Activated CD8-positive, alpha-beta T cell treated with anti-CD3 and anti-CD28 coated beads for 36 hours (primary cell): Measurements from ENCODE around the gene IFI30. TPM values are rescaled to one million over a fixed set of nuclear protein-coding genes. Genes with fewer than 3 reads are reported as not detected.
"Not testable (repeated sequence)": the region's sequence is repeated elsewhere in the genome, so short reads cannot be mapped to it uniquely, and the experiment has no call there.

Experiments
- ATAC-seq: fragments of 200-7000 bp; cut with Tn5 transposase; one replicate; pipeline ENCODE4 v1.10.0; 2021; ENCODE audit warnings: mild to moderate bottlenecking, moderate library complexity
- CTCF ChIA-PET: fragments of 350-600 bp; sonication (Branson Sonifier 250); formaldehyde crosslinking; loops from one replicate; lab custom pipeline; 2021; ENCODE audit warnings: antibody characterized with exemption; lab: Charles Lee
- POLR2A ChIA-PET: fragments of 350-600 bp; sonication (Branson Sonifier 250); formaldehyde crosslinking; loops from one replicate; lab custom pipeline; 2021; ENCODE audit warnings: antibody characterized with exemption; lab: Charles Lee
- DNase-seq: peaks from one replicate; pipeline ENCODE4 v3.0.0-alpha.2; 2020
- H3K27ac Mint-ChIP-seq: one replicate; pipeline ENCODE4 v1.8.0; 2021; ENCODE audit warnings: mild to moderate bottlenecking, mixed read lengths
- H3K27me3 Mint-ChIP-seq: one replicate; pipeline ENCODE4 v1.8.0; 2021; ENCODE audit warnings: mixed read lengths
- H3K36me3 Mint-ChIP-seq: one replicate; pipeline ENCODE4 v1.8.0; 2021; ENCODE audit warnings: low read depth, mixed read lengths
- H3K4me1 Mint-ChIP-seq: one replicate; pipeline ENCODE4 v1.8.0; 2021; ENCODE audit warnings: low read depth, mixed read lengths
- H3K4me3 Mint-ChIP-seq: one replicate; pipeline ENCODE4 v1.8.0; 2021; ENCODE audit warnings: mild to moderate bottlenecking, moderate library complexity, mixed read lengths
- H3K9me3 Mint-ChIP-seq: one replicate; pipeline ENCODE4 v1.8.0; 2021; ENCODE audit warnings: mixed read lengths
- intact Hi-C: fragments of 100-400 bp; cut with micrococcal nuclease; formaldehyde crosslinking; loops from one replicate; pipeline ENCODE4 v1.10.0; 2022
- total RNA-seq, 2 experiments: library from RNA; stranded (reverse); gene quantifications; one replicate each; pipeline ENCODE4 v1.2.3, GENCODE V29; 2021
- TF ChIP-seq, protein P1 (sequence below): fragments of 200-600 bp; IDR thresholded peaks from one replicate; pipeline ENCODE4 v1.8.0; 2022; ENCODE audit warnings: antibody characterized with exemption, mild to moderate bottlenecking

The IFI30 gene
- total RNA-seq, 2 experiments from 2014 or later = 21.9 to 22.9 TPM

DNA sequence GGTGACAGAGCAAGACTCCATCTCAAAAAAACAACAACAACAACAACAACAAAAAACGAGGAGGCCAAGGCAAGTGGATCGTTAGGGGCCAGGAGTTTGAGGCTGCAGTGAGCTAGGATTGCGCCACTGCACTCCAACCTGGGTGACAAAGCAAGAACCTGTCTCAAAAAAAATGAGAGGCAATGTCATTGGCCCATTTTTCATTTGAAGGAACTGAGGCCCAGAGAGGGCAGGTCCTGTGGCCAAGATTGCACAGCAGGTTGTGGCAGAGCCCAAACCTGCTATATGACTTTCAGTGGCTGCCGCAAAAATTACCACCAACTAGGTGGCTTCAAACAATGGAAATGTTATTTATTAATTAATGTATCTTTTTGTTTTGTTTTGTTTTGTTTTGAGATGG, 15.1 kb upstream of the IFI30 start:
- POLR2A ChIA-PET = no interaction called here
- H3K9me3 Mint-ChIP-seq = no peaks in the 10 kb centered on the region
- H3K36me3 Mint-ChIP-seq = peaks cover 13% of the 10 kb centered on the region
- no peaks in the 10 kb centered on the region for H3K27me3 Mint-ChIP-seq
- no peak overlapping the region for H3K4me3 Mint-ChIP-seq
- H3K27ac Mint-ChIP-seq = no peak overlapping the region
- DNase-seq (no peak), ATAC-seq (no peak)
- intact Hi-C loops = loop anchor here (10.0 kb wide), 1 partner anchor 154 kb away; the partner anchor contains the start of gene ARRDC2
- TF ChIP-seq, protein P1, sequence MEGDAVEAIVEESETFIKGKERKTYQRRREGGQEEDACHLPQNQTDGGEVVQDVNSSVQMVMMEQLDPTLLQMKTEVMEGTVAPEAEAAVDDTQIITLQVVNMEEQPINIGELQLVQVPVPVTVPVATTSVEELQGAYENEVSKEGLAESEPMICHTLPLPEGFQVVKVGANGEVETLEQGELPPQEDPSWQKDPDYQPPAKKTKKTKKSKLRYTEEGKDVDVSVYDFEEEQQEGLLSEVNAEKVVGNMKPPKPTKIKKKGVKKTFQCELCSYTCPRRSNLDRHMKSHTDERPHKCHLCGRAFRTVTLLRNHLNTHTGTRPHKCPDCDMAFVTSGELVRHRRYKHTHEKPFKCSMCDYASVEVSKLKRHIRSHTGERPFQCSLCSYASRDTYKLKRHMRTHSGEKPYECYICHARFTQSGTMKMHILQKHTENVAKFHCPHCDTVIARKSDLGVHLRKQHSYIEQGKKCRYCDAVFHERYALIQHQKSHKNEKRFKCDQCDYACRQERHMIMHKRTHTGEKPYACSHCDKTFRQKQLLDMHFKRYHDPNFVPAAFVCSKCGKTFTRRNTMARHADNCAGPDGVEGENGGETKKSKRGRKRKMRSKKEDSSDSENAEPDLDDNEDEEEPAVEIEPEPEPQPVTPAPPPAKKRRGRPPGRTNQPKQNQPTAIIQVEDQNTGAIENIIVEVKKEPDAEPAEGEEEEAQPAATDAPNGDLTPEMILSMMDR = no peak
- CTCF ChIA-PET = no interaction called here
- H3K4me1 Mint-ChIP-seq = peaks cover 20% of the 10 kb centered on the region

DNA sequence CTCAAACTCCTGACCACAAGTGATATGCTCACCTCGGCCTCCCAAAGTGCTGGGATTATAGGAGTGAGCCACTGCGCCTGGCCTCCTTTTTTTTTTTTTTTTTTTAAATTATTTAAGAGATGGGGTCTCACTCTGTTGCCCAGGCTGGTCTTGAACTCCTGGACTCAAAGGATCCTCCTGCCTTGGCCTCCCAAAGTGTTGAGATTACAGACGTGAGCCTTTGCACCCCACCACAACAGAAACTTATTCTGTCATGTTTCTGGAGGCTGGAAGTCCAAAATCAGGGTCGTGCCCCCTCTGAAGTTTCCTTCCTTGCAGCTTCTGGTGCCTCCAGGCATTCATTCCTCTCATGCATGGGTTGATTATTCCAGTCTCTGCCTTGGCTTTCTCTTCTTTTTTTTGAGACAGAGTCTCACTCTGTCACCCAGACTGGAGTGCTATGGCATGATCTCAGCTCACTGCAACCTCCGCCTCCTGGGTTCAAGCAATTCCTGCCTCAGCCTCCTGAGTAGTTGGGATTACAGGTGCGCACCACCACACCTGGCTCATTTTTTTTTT, 14.5 kb upstream of the IFI30 start:
- peaks cover 16% of the 10 kb centered on the region for H3K4me1 Mint-ChIP-seq
- POLR2A ChIA-PET = interaction anchor here (0.7 kb wide), 1 partner anchor 46 kb away, joined by 3 read pairs; no protein-coding TSS in a partner anchor
- H3K9me3 Mint-ChIP-seq, H3K4me3 Mint-ChIP-seq, CTCF ChIA-PET, H3K27me3 Mint-ChIP-seq, H3K27ac Mint-ChIP-seq, ATAC-seq, DNase-seq: not testable (repeated sequence)
- H3K36me3 Mint-ChIP-seq = peaks cover 15% of the 10 kb centered on the region
- intact Hi-C loops = loop anchor here (10.0 kb wide), 1 partner anchor 154 kb away; the partner anchor contains the start of gene ARRDC2

DNA sequence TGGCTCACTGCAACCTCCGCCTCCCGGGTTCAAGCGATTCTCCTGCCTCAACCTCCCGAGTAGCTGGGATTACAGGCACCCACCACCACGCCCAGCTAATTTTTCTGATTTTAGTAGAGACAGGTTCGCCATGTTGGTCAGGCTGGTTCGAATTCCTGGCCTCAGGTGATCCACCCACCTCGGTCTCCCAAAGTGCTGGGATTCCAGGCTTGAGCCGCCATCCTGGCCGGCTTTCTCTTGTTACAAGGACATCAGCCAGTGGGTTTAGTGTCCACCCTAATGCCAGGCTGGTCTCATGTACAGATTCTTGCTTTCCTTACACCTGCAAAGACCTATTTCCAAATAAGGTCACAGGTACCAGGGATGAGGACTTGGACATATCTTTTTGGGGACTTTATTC, 13.8 kb upstream of the IFI30 start:
- H3K4me1 Mint-ChIP-seq = peaks cover 11% of the 10 kb centered on the region
- intact Hi-C loops = loop anchor here (10.0 kb wide), 1 partner anchor 155 kb away; the partner anchor contains the start of gene ARRDC2
- POLR2A ChIA-PET = interaction anchor here (1.0 to 1.8 kb wide), 6 partner anchors 13 to 157 kb away, joined by 4 to 8 read pairs (median 6); partner anchors contain the start of genes IFI30 and JUND

DNA sequence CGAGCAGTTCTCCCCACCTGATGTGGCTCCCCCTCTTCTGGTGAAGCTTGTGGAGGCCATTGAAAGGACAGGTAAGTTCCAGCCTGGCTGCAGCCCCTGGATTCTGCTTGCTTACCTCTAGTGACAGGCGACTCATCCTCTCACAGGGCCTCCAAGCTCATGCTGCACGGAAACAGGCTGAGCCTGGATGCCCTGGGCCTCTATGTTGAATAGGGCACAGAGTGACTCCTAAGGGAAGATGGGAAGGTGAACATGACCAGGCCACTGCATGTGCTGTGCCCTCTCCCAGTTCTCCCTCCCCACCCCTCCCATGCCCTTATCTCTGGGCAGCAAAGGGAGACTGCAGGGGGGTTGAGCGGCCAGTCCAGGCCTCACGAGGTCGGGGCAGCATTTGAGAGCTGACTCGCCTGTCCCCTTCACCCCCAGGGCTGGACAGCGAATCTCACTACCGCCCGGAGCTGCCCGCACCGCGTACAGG, 13.1 kb upstream of the IFI30 start:
- Mint-ChIP-seq H3K9me3 (no peaks in the 10 kb centered on the region), H3K4me3 (peak overlapping the region; percentile 59), H3K27me3 (no peaks in the 10 kb centered on the region), H3K36me3 (peaks cover 14% of the 10 kb centered on the region), H3K27ac (peak overlapping the region; percentile 9), H3K4me1 (peaks cover 11% of the 10 kb centered on the region)
- TF ChIP-seq, protein P1 = no peak
- ATAC-seq (no peak), DNase-seq (peak; percentile 36)
- intact Hi-C loops = no loop called here
- POLR2A ChIA-PET = interaction anchor here (0.8 to 1.8 kb wide), 8 partner anchors 12 to 259 kb away, joined by 3 to 8 read pairs (median 4); partner anchors contain the start of genes IFI30, JUND and SSBP4
- CTCF ChIA-PET = interaction anchor here (1.0 to 2.9 kb wide), 20 partner anchors 9 to 228 kb away, joined by 3 to 15 read pairs (median 4); partner anchors contain the start of gene PIK3R2

More for the DNA sequence above, 13.8 kb upstream of the IFI30 start:
- Mint-ChIP-seq H3K9me3 (no peaks in the 10 kb centered on the region), H3K27me3 (no peaks in the 10 kb centered on the region), H3K27ac (no peak overlapping the region), H3K36me3 (peaks cover 15% of the 10 kb centered on the region), H3K4me3 (no peak overlapping the region)
- TF ChIP-seq, protein P1 = no peak
- CTCF ChIA-PET = interaction anchor here (0.8 to 2.9 kb wide), 9 partner anchors 8 to 228 kb away, joined by 3 to 15 read pairs (median 4); partner anchors contain the start of gene PIK3R2
- DNase-seq = no peak
- no peak for ATAC-seq

DNA sequence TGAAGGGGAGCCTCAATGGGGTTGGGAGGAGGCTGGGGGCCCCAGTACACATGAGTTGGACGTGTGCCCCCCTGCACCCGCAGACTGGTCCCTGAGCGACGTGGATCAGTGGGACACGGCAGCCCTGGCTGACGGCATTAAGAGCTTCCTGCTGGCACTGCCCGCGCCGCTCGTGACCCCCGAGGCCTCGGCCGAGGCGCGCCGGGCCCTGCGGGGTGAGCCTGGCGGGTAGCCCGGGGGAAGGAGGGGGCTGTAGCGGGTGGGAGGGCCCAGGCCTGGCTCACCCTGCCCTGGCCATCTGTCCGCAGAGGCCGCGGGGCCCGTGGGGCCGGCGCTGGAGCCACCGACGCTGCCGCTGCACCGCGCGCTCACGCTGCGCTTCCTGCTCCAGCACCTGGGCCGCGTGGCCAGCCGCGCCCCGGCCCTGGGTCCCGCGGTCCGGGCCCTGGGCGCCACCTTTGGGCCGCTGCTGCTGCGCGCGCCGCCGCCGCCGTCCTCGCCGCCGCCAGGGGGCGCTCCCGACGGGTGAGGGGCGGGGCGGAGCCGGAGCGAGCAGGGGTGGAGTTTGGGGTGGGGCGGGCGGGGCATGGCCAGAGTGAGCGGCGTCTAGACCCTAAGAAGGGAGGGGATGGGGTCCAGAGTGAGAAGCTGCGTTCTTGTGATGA, 12.5 kb upstream of the IFI30 start:
- Mint-ChIP-seq H3K4me3 (peak overlapping the region; percentile 59), H3K27me3 (no peaks in the 10 kb centered on the region), H3K9me3 (no peaks in the 10 kb centered on the region), H3K36me3 (peaks cover 19% of the 10 kb centered on the region), H3K27ac (peak overlapping the region; percentile 9), H3K4me1 (peaks cover 11% of the 10 kb centered on the region)
- ChIA-PET CTCF (interaction anchor here (1.0 to 2.9 kb wide), 23 partner anchors 9 to 227 kb away, joined by 3 to 15 read pairs (median 4); partner anchors contain the start of genes IFI30 and PIK3R2), POLR2A (interaction anchor here (0.8 to 1.8 kb wide), 11 partner anchors 9 to 258 kb away, joined by 3 to 8 read pairs (median 4); partner anchors contain the start of genes IFI30, JUND, RAB3A and SSBP4)
- peak; percentile 74 for DNase-seq
- peak; percentile 96 for ATAC-seq
- intact Hi-C loops = no loop called here
- TF ChIP-seq, protein P1 = peak; percentile 59
